HEK293 (cell line): ENCODE measurements around the gene TUBGCP6.

Experiments
- ATF2 ChIP-seq: fragments of 450-650 bp; formaldehyde crosslinking; IDR thresholded peaks from 2 replicates; pipeline ENCODE4 v1.5.1; 2016; ENCODE audit warnings: missing biosample characterization, missing genetic modification characterization, low read depth
- BCL11B ChIP-seq: fragments of 450-650 bp; formaldehyde crosslinking; IDR thresholded peaks from 2 replicates; pipeline ENCODE4 v1.5.1; 2016; ENCODE audit warnings: low read depth, missing biosample characterization, missing genetic modification characterization
- FEZF1 ChIP-seq: fragments of 450-650 bp; formaldehyde crosslinking; IDR thresholded peaks from 2 replicates; pipeline ENCODE4 v1.5.1; 2016; ENCODE audit warnings: missing biosample characterization, missing genetic modification characterization
- PBX3 ChIP-seq: sonication (generic); formaldehyde crosslinking; IDR thresholded peaks from 2 replicates; pipeline ENCODE4 v1.8.1; 2022; ENCODE audit warnings: mild to moderate bottlenecking, moderate library complexity, missing genetic modification reagents
- PRDM2 ChIP-seq: fragments of 450-650 bp; formaldehyde crosslinking; IDR thresholded peaks from 2 replicates; pipeline ENCODE4 v1.5.1; 2016; ENCODE audit warnings: missing biosample characterization, missing genetic modification characterization, borderline replicate concordance
- SP7 ChIP-seq: fragments of 450-650 bp; formaldehyde crosslinking; IDR thresholded peaks from 2 replicates; pipeline ENCODE4 v1.5.1; 2016; ENCODE audit warnings: missing biosample characterization, missing genetic modification characterization
- TCF7L2 ChIP-seq: IDR thresholded peaks from 2 replicates; pipeline ENCODE4 v1.6.1; 2011; ENCODE audit warnings: low read depth, mild to moderate bottlenecking, inconsistent platforms, low read length, moderate library complexity, borderline replicate concordance
- ZBTB11 ChIP-seq: fragments of 450-650 bp; formaldehyde crosslinking; conservative IDR thresholded peaks from 2 replicates; pipeline ENCODE4 v1.5.1; 2016; ENCODE audit warnings: low read depth, missing biosample characterization, missing genetic modification characterization
- ZBTB48 ChIP-seq: fragments of 450-650 bp; formaldehyde crosslinking; IDR thresholded peaks from 2 replicates; pipeline ENCODE4 v1.5.1; 2016; ENCODE audit warnings: missing biosample characterization, missing genetic modification characterization
- ZFP3 ChIP-seq: fragments of 450-650 bp; formaldehyde crosslinking; IDR thresholded peaks from 2 replicates; pipeline ENCODE4 v1.5.1; 2016; ENCODE audit warnings: low read depth, missing biosample characterization, missing genetic modification characterization
- ZNF132 ChIP-seq: fragments of 450-650 bp; formaldehyde crosslinking; IDR thresholded peaks from 2 replicates; pipeline ENCODE4 v1.5.1; 2017; ENCODE audit warnings: missing biosample characterization, missing genetic modification characterization, borderline replicate concordance
- ZNF140 ChIP-seq: fragments of 450-650 bp; formaldehyde crosslinking; IDR thresholded peaks from 2 replicates; pipeline ENCODE4 v1.5.1; 2016; ENCODE audit warnings: missing biosample characterization, missing genetic modification characterization
- ZNF16 ChIP-seq: fragments of 450-650 bp; formaldehyde crosslinking; IDR thresholded peaks from 2 replicates; pipeline ENCODE4 v1.5.1; 2016; ENCODE audit warnings: low read depth, missing biosample characterization, missing genetic modification characterization
- ZNF202 ChIP-seq: fragments of 450-650 bp; formaldehyde crosslinking; IDR thresholded peaks from 2 replicates; pipeline ENCODE4 v1.5.1; 2016; ENCODE audit warnings: missing biosample characterization, missing genetic modification characterization, borderline replicate concordance
- ZNF221 ChIP-seq: fragments of 450-650 bp; formaldehyde crosslinking; IDR thresholded peaks from 2 replicates; pipeline ENCODE4 v1.5.1; 2017; ENCODE audit warnings: missing biosample characterization, missing genetic modification characterization, borderline replicate concordance
- ZNF248 ChIP-seq: fragments of 450-650 bp; formaldehyde crosslinking; IDR thresholded peaks from 2 replicates; pipeline ENCODE4 v1.5.1; 2017; ENCODE audit warnings: missing biosample characterization, missing genetic modification characterization
- ZNF404 ChIP-seq: fragments of 450-650 bp; formaldehyde crosslinking; IDR thresholded peaks from 2 replicates; pipeline ENCODE4 v1.5.1; 2017; ENCODE audit warnings: missing biosample characterization, missing genetic modification characterization
- ZNF423 ChIP-seq: fragments of 450-650 bp; formaldehyde crosslinking; IDR thresholded peaks from 2 replicates; pipeline ENCODE4 v1.5.1; 2016; ENCODE audit warnings: missing biosample characterization, missing genetic modification characterization
- ZNF48 ChIP-seq: fragments of 450-650 bp; formaldehyde crosslinking; IDR thresholded peaks from 2 replicates; pipeline ENCODE4 v1.5.1; 2016; ENCODE audit warnings: missing biosample characterization, missing genetic modification characterization
- ZNF510 ChIP-seq: fragments of 450-650 bp; formaldehyde crosslinking; IDR thresholded peaks from 2 replicates; pipeline ENCODE4 v1.5.1; 2018; ENCODE audit warnings: mild to moderate bottlenecking, missing genetic modification characterization, missing biosample characterization; ENCODE audit not compliant: insufficient replicate concordance
- ZNF518A ChIP-seq: fragments of 450-650 bp; formaldehyde crosslinking; conservative IDR thresholded peaks from 2 replicates; pipeline ENCODE4 v1.5.1; 2016; ENCODE audit warnings: low read depth, missing biosample characterization, missing genetic modification characterization
- ZNF600 ChIP-seq: fragments of 450-650 bp; formaldehyde crosslinking; IDR thresholded peaks from 2 replicates; pipeline ENCODE4 v1.5.1; 2016; ENCODE audit warnings: missing biosample characterization, missing genetic modification characterization
- ZNF660 ChIP-seq: fragments of 450-650 bp; IDR thresholded peaks from 2 replicates; pipeline ENCODE4 v1.5.1; 2018; ENCODE audit warnings: missing biosample characterization, mild to moderate bottlenecking, missing genetic modification characterization

TUBGCP6 gene

GRCh38 chr22:50199829-50200460 lies 44.9 kb downstream of the TUBGCP6 start (continued):
- TF ChIP-seq PRDM2 (no peak), ZNF518A (tag by site-specific recombination) (no peak), ZNF221 (tag by site-specific recombination) (no peak), ZNF248 (tag by site-specific recombination) (no peak), ZNF600 (tag by site-specific recombination) (no peak), BCL11B (tag by site-specific recombination) (peak; percentile 46), ZBTB11 (tag by site-specific recombination) (no peak), ZBTB48 (tag by site-specific recombination) (peak; percentile 35; the same call in 1 of the 2 replicates), FEZF1 (tag by site-specific recombination) (no peak), ZNF16 (tag by site-specific recombination) (no peak), TCF7L2 (no peak), ZNF510 (tag by site-specific recombination) (no peak), ZNF423 (tag by site-specific recombination) (no peak), SP7 (tag by site-specific recombination) (0 out of 2 replicates have a peak, but pooled peaks have one; percentile 22), ZNF660 (tag by site-specific recombination) (no peak), PBX3 (CRISPR knock-in tag) (no peak; the same call in 1 of the 2 replicates), ZNF48 (tag by site-specific recombination) (no peak), ZFP3 (tag by site-specific recombination) (no peak), ATF2 (no peak), ZNF132 (tag by site-specific recombination) (no peak), ZNF202 (tag by site-specific recombination) (no peak), ZNF404 (tag by site-specific recombination) (no peak), ZNF140 (tag by site-specific recombination) (no peak)
